GM12878 (cell line): ENCODE measurements around the gene LRTM2. TPM values are rescaled to one million over a fixed set of nuclear protein-coding genes. Genes with fewer than 3 reads are reported as not detected.

Source experiments
- ATAC-seq: fragments of 200-7000 bp; cut with Tn5 transposase; 3 replicates; pipeline ENCODE4 v1.9.1; 2020; ENCODE audit warnings: mild to moderate bottlenecking, moderate library complexity
- BruUV-seq: library from RNA; stranded (reverse); fragments of 400-500 nt; replicated peaks from 2 replicates; lab custom pipeline; 2021; lab: Mats Ljungman, UMichigan
- CTCF ChIA-PET: fragments of 300-600 bp; sonication (Branson Sonifier 250); formaldehyde crosslinking; extraction: SDS; loops from one replicate; lab custom pipeline; 2021; ENCODE audit warnings: inconsistent platforms; lab: Yijun Ruan, JAX
- POLR2A ChIA-PET: fragments of 350-600 bp; formaldehyde crosslinking; extraction: SDS; loops from one replicate; lab custom pipeline; 2021; ENCODE audit warnings: inconsistent platforms; lab: Charles Lee
- RAD21 ChIA-PET: fragments of 300-600 bp; sonication (Branson Sonifier 250); formaldehyde crosslinking; loops from one replicate; lab custom pipeline; 2023; ENCODE audit warnings: antibody characterized with exemption; ENCODE audit not compliant: unreplicated experiment; lab: Charles Lee
- SMC1A ChIA-PET: fragments of 300-600 bp; sonication (Branson Sonifier 250); formaldehyde crosslinking; loops from one replicate; lab custom pipeline; 2023; ENCODE audit not compliant: unreplicated experiment, uncharacterized antibody; lab: Charles Lee
- DNase-seq: peaks from one replicate; pipeline ENCODE4 v3.0.0-alpha.2; 2011; ENCODE audit warnings: low read depth, low spot score
- FAIRE-seq: peaks from 3 replicates; lab custom pipeline; 2011; peaks lifted over from hg19 to GRCh38; lab: Jason Lieb, UNC
- H2AFZ ChIP-seq: 2 replicates; pipeline ENCODE4 v1.6.0; 2011; ENCODE audit warnings: low read depth, low read length, control low read depth; ENCODE audit not compliant: control insufficient read depth
- H3K27ac ChIP-seq: 2 replicates; pipeline ENCODE4 v1.5.1; 2011; ENCODE audit warnings: control low read depth; ENCODE audit not compliant: control insufficient read depth, insufficient read depth
- H3K27me3 ChIP-seq, 2 experiments: replicated peaks in 1 of 2; 2 replicates each; pipeline versions ENCODE4 v1.6.0 to v1.6.1; 2011; ENCODE audit warnings: low read length in 1 of 2; ENCODE audit not compliant: control insufficient read depth in 2 of 2, insufficient read depth in 2 of 2
- H3K36me3 ChIP-seq, 2 experiments: 2 replicates each; pipeline ENCODE4 v1.5.1; 2011; ENCODE audit warnings: low read length in 1 of 2; ENCODE audit not compliant: control insufficient read depth in 2 of 2, insufficient read depth in 2 of 2
- H3K4me1 ChIP-seq: 2 replicates; pipeline ENCODE4 v1.6.1; 2011; ENCODE audit warnings: mild to moderate bottlenecking, low read length, moderate library complexity, mixed read lengths; ENCODE audit not compliant: control insufficient read depth, insufficient read depth
- H3K4me2 ChIP-seq: 2 replicates; pipeline ENCODE4 v1.6.0; 2011; ENCODE audit warnings: control low read depth; ENCODE audit not compliant: control insufficient read depth, insufficient read depth
- H3K4me3 ChIP-seq: fragments of 200-600 bp; sonication (generic); 2 replicates; pipeline ENCODE4 v1.5.1; 2016
- H3K79me2 ChIP-seq: 2 replicates; pipeline ENCODE4 v1.6.0; 2011; ENCODE audit warnings: low read length; ENCODE audit not compliant: control insufficient read depth, insufficient read depth
- H3K9ac ChIP-seq: 2 replicates; pipeline ENCODE4 v1.8.0; 2011; ENCODE audit warnings: low read length, control low read depth, mixed read lengths; ENCODE audit not compliant: control insufficient read depth, insufficient read depth
- H3K9me3 ChIP-seq: replicated peaks from 3 replicates; pipeline ENCODE4 v1.5.1; 2011; ENCODE audit warnings: mild to moderate bottlenecking, low read length; ENCODE audit not compliant: control insufficient read depth, insufficient read depth
- H4K20me1 ChIP-seq: 2 replicates; pipeline ENCODE4 v1.6.0; 2011; ENCODE audit not compliant: control insufficient read depth, insufficient read depth
- CBFB ChIP-seq: IDR thresholded peaks from 2 replicates; pipeline ENCODE4 v1.6.1; 2016; ENCODE audit warnings: antibody characterized with exemption, low read depth
- EED ChIP-seq: sonication (generic); IDR thresholded peaks from 2 replicates; pipeline ENCODE4 v1.6.1; 2016; ENCODE audit warnings: antibody characterized with exemption, low read depth
- FOS ChIP-seq: IDR thresholded peaks from 3 replicates; pipeline ENCODE4 v1.6.1; 2011; ENCODE audit warnings: borderline replicate concordance; ENCODE audit not compliant: insufficient read length; ENCODE audit errors: extremely low read depth
- HDGF ChIP-seq: fragments of 450-650 bp; IDR thresholded peaks from 2 replicates; pipeline ENCODE4 v1.6.1; 2016; ENCODE audit warnings: antibody characterized with exemption
- IRF4 ChIP-seq: IDR thresholded peaks from 2 replicates; pipeline ENCODE4 v1.6.1; 2011; ENCODE audit warnings: low read depth, low read length
- LARP7 ChIP-seq: fragments of 450-650 bp; IDR thresholded peaks from 2 replicates; pipeline ENCODE4 v1.6.1; 2017; ENCODE audit warnings: mild to moderate bottlenecking
- NBN ChIP-seq: fragments of 450-650 bp; IDR thresholded peaks from 2 replicates; pipeline ENCODE4 v1.6.1; 2016
- POU2F2 ChIP-seq: IDR thresholded peaks from 3 replicates; pipeline ENCODE4 v1.6.1; 2011; ENCODE audit warnings: low read depth, mild to moderate bottlenecking, low read length, borderline replicate concordance
- SIX5 ChIP-seq: IDR thresholded peaks from 2 replicates; pipeline ENCODE4 v1.6.1; 2011; ENCODE audit warnings: mild to moderate bottlenecking, low read depth, low read length, moderate library complexity; ENCODE audit not compliant: severe bottlenecking
- WRNIP1 ChIP-seq: IDR thresholded peaks from 2 replicates; pipeline ENCODE4 v1.6.1; 2011; ENCODE audit warnings: low read depth, low read length, improper control_type of control experiment, borderline replicate concordance
- WGBS: methylation state at CpG from one replicate; pipeline ENCODE4 v1.1.6; 2016; ENCODE audit warnings: low lambda C conversion rate; ENCODE audit not compliant: insufficient replicate concordance, insufficient coverage; ENCODE audit errors: missing lambda C conversion rate; 5-methylcytosine and 5-hydroxymethylcytosine counted together
- in situ Hi-C: fragments of 300-500 bp; cut with MboI; formaldehyde crosslinking; loops from 9 replicates; pipeline ENCODE4 v1.14.3; 2018; ENCODE audit warnings: mixed read lengths
- intact Hi-C: fragments of 100-400 bp; cut with micrococcal nuclease; formaldehyde crosslinking; loops from one replicate; pipeline ENCODE4 v1.14.2; 2022; ENCODE audit not compliant: unreplicated experiment
- polyA plus RNA-seq, 11 experiments: library from polyadenylated mRNA; depleted of rRNA in 4 of 11; unstranded in 6 of 11; stranded (reverse) in 5 of 11; fragments of >200 nt; fragmentation: Nextera tagmentation in 4 of 11; fragmentation: Illumina TruSeq in 1 of 11; extraction: Ambion mirVana in 4 of 11; extraction: Trizol in 1 of 11; gene quantifications; 1 replicate in 1 of 11; 2 replicates in 10 of 11; pipeline versions ENCODE4 v1.2.1 to v1.2.3, GENCODE V29; 2011 to 2016; ENCODE audit warnings: inconsistent platforms in 2 of 11, missing spikeins in 2 of 11, low read depth in 1 of 11
- total RNA-seq, 4 experiments: library from RNA; depleted of rRNA in 3 of 4; stranded (reverse); fragments of >200 nt in 3 of 4; fragmentation: Illumina TruSeq in 1 of 4; extraction: Trizol in 1 of 4; gene quantifications; 2 replicates each; pipeline versions ENCODE4 v1.2.1 to v1.2.3, GENCODE V29; 2013 to 2021
- TF ChIP-seq, protein P1 (sequence below): fragments of 450-650 bp; IDR thresholded peaks from 2 replicates; pipeline ENCODE4 v1.6.1; 2014; ENCODE audit warnings: mild to moderate bottlenecking
- TF ChIP-seq, protein P2 (sequence below): fragments of 450-650 bp; conservative IDR thresholded peaks from 2 replicates; pipeline ENCODE4 v1.6.1; 2017; ENCODE audit warnings: mild to moderate bottlenecking, moderate library complexity
- TF ChIP-seq, protein P3 (sequence below): fragments of 450-650 bp; IDR thresholded peaks from 2 replicates; pipeline ENCODE4 v1.6.1; 2017; ENCODE audit warnings: mild to moderate bottlenecking

Gene LRTM2
- total and polyA plus RNA-seq, 10 of the 15 experiments (the other 5 are each of a cell fraction or from before 2014, with no cell fraction given) = 0.05 TPM; not detected in 9

DNA sequence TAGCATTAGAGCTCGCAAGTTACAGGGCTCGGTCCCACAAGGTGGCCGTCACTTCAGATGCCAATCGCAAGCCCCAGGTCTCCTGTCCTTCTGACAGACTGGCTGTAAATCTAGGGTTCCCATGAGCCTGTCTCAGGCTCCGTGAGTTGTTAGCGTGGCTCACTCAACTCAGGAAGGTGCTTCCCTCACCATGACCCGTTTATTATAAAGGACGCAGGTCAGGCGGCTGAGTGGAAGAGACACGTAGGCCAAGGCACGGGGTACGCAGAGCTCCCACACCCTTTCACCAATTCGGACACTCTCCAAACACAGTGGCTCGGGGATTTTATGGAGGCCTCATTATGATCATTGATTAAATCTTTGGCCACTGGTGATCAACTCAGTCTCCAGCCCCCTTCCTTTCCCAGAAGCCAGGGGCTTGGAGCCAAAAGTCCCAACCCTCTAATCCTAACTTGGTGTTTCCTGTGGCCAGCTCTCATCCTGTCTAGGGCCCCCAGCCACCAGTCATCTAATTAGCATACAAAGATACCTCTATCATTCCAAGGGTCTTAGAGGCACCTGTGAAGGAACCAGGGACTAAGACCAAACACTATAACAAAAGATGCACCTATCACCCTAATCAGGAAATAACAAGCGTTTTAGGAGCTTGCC is 25.8 kb upstream of the LRTM2 start:
- BruUV-seq = no TSS peak
- no peaks in the 10 kb centered on the region; a peak in 1 of 4 replicates for H3K36me3 ChIP-seq
- H4K20me1 ChIP-seq = no peaks in the 10 kb centered on the region
- no peaks in the 10 kb centered on the region; the same call in 1 of the 2 replicates for H3K79me2 ChIP-seq
- DNase-seq (no peak), FAIRE-seq (no peak), ATAC-seq (no peak)
- no peak overlapping the region for H3K9ac ChIP-seq
- CTCF ChIA-PET = interaction anchor here (1.5 to 9.5 kb wide), 3 partner anchors 142 to 159 kb away, joined by 4 to 434 read pairs (median 106); no protein-coding TSS in a partner anchor
- H3K27me3 ChIP-seq = no peaks in the 10 kb centered on the region
- POLR2A ChIA-PET = no interaction called here
- 76% methylated on average over 15 of the region's 15 CpGs for WGBS
- TF ChIP-seq, protein P1, sequence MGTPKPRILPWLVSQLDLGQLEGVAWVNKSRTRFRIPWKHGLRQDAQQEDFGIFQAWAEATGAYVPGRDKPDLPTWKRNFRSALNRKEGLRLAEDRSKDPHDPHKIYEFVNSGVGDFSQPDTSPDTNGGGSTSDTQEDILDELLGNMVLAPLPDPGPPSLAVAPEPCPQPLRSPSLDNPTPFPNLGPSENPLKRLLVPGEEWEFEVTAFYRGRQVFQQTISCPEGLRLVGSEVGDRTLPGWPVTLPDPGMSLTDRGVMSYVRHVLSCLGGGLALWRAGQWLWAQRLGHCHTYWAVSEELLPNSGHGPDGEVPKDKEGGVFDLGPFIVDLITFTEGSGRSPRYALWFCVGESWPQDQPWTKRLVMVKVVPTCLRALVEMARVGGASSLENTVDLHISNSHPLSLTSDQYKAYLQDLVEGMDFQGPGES = no peak
- TF ChIP-seq, protein P2, sequence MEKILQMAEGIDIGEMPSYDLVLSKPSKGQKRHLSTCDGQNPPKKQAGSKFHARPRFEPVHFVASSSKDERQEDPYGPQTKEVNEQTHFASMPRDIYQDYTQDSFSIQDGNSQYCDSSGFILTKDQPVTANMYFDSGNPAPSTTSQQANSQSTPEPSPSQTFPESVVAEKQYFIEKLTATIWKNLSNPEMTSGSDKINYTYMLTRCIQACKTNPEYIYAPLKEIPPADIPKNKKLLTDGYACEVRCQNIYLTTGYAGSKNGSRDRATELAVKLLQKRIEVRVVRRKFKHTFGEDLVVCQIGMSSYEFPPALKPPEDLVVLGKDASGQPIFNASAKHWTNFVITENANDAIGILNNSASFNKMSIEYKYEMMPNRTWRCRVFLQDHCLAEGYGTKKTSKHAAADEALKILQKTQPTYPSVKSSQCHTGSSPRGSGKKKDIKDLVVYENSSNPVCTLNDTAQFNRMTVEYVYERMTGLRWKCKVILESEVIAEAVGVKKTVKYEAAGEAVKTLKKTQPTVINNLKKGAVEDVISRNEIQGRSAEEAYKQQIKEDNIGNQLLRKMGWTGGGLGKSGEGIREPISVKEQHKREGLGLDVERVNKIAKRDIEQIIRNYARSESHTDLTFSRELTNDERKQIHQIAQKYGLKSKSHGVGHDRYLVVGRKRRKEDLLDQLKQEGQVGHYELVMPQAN = no peak
- TF ChIP-seq IRF4 = no peak
- no peak for TF ChIP-seq HDGF
- no peak for TF ChIP-seq CBFB
- TF ChIP-seq, protein P3, sequence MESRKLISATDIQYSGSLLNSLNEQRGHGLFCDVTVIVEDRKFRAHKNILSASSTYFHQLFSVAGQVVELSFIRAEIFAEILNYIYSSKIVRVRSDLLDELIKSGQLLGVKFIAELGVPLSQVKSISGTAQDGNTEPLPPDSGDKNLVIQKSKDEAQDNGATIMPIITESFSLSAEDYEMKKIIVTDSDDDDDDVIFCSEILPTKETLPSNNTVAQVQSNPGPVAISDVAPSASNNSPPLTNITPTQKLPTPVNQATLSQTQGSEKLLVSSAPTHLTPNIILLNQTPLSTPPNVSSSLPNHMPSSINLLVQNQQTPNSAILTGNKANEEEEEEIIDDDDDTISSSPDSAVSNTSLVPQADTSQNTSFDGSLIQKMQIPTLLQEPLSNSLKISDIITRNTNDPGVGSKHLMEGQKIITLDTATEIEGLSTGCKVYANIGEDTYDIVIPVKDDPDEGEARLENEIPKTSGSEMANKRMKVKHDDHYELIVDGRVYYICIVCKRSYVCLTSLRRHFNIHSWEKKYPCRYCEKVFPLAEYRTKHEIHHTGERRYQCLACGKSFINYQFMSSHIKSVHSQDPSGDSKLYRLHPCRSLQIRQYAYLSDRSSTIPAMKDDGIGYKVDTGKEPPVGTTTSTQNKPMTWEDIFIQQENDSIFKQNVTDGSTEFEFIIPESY = no peak
- TF ChIP-seq LARP7 = no peak
- no peak for TF ChIP-seq WRNIP1
- TF ChIP-seq FOS = no peak
- TF ChIP-seq POU2F2 = no peak
- TF ChIP-seq EED = no peak
- TF ChIP-seq SIX5 = no peak
- TF ChIP-seq NBN = no peak
- H3K4me3 ChIP-seq = no peak overlapping the region
- no peak overlapping the region for H3K27ac ChIP-seq
- no peak overlapping the region for H2AFZ ChIP-seq
- SMC1A ChIA-PET = interaction anchor here (1.0 to 7.6 kb wide), 6 partner anchors 26 to 242 kb away, joined by 3 to 109 read pairs (median 5); no protein-coding TSS in a partner anchor
- RAD21 ChIA-PET = interaction anchor here (6.5 kb wide), 1 partner anchor 145 kb away, joined by 69 read pairs; no protein-coding TSS in a partner anchor
- in situ Hi-C loops (loop anchor here (5.0 kb wide), 1 partner anchor 143 kb away; no protein-coding TSS in a partner anchor), intact Hi-C loops (loop anchor here (5.0 to 10.0 kb wide), 4 partner anchors 97 to 788 kb away; no protein-coding TSS in a partner anchor)
- H3K9me3 ChIP-seq = no peaks in the 10 kb centered on the region
- peaks cover 7% of the 10 kb centered on the region for H3K4me1 ChIP-seq
- H3K4me2 ChIP-seq = no peak overlapping the region
